HG03520 (cell line): ENCODE measurements around the gene TBPL1.
A peak's percentile ranks its signal among the peaks of the same experiment; 100 is the strongest.
"Not testable (repeated sequence)": the region's sequence is repeated elsewhere in the genome, so short reads cannot be mapped to it uniquely, and the experiment has no call there.

ENCODE experiments used
- ATAC-seq: cut with Tn5 transposase; IDR thresholded peaks from one replicate; pipeline ENCODE4 v1.9.1; 2021; ENCODE audit warnings: mild to moderate bottlenecking, moderate library complexity; ENCODE audit not compliant: unreplicated experiment

TBPL1 gene

GRCh38 chr6:133952815-133953633 is at the start of gene TBPL1:
TSS of gene TBPL1 (plus strand) at chr6:133953224. CDS start at chr6:133980126, 26,902 bp downstream.
- peak; percentile 85 for ATAC-seq

- no peak for ATAC-seq
These were observed 49.2 kb upstream of the TBPL1 start for GRCh38 chr6:133903855-133904254.

GRCh38 chr6:133906050-133906449 is 47.0 kb upstream of the TBPL1 start:
- ATAC-seq: no peak

- ATAC-seq: peak; percentile 80
These were observed 36.3 kb upstream of the TBPL1 start for GRCh38 chr6:133916650-133917151.

DNA sequence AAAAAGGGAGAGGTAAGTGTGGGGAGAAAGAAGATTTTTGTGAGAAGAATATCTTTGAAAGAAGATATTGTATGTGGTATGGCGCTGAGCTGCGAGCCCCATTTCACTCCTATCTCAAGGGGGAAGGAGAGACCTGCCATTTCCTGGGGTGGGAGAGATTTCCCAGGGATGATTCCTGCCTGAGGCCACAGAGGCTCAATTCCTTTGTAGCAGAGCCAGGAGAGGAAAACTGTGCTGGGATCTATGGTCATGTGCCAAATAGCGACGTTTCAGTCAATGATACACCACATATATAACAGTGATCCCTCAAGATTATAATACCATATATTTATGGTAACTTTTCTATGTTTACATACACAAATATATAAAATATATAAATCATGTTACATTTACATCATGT is 35.2 kb upstream of the TBPL1 start:
- no peak for ATAC-seq

DNA sequence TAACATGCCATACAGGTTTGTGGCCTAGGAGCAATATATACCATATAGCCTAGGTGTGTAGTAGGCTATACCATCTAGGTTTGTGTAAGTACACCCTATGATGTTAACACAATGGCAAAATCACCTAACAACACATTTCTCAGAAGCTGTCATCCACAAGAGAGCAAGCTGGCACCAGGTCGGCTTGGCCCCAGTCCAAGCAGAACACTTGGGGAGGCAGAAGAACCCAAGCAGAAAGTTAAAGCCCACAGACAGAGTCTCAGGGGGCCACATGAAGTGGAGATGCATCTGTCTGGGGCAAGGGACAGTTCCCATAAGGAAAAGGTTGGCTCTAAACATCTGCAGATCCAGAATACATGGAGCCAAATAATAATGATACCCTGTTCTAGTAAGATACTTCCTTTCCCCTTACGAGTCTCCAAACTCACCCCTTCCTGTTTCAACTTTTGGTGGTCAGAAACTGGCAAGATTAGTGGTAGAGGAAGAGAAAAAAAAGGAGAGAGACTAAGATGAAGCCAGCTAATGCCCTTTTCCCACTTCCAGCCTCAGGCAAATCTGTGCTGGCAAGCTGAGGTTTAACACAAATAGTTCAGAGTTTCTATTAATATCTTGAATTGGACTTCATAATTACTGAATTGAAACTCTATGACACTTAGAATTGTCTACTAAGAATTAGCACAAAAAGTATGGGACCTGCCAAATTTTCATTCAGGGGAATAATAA is 34.7 kb upstream of the TBPL1 start:
- ATAC-seq: no peak

GRCh38 chr6:133919362-133919761 is 33.7 kb upstream of the TBPL1 start:
- ATAC-seq: no peak

DNA sequence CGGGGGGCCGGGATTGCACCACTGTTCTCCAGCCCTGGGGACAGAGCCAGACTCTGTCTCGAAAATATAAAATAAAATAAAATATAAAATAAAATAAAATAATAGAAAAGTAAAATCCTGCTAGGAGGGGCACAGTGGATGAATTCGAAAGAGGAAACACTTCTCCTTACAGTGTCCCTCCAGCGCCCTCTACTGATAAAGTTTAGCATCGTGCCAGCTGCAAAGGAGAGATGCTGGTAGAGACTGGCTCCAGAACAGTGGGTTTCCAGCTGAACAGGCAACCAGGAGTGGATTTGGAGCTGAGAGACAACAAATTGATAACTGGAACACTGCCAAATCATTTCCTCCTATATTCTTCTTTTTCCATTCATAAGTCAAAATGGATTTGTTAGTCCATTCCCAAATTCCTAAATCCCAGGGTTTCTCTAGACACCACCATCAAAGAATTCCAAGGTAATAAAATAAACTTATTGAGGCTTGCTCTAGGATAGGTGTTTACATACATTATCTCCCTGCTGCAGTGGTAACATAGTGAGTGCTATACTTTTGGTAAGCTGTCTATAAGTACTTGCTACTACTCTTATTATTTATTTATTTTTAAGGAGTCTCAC is 31.7 kb upstream of the TBPL1 start:
- ATAC-seq: peak; percentile 63

DNA sequence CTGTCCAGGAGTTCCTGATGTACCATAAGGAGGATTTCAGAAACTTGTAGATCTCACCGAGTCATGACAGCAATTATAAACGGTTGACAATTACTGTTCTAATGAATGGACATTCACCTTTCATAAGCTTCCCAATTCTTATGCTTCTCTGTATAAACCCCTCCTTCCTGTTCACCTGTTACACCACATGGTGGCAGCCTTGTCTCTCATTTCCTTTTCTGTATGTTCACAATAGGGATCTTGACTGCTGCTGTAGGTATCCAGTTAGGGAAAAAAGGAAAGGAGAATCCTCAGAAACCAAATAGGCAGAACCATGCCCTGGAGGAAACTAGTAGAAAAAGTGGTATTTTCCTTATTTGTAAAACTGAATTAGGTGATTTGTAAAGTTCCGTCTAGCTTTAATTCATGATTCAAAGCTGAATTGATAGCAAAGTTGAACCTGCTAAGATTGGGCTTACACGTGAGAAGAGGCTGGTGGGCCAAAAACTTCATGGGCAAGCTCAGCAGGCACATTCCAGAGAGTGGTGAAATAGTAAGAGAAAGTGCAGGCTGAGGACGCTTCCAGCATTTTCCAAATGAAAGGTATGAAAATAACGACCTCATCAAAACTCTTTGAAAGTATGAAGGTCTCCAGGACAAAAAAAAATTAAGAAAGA is 29.0 kb upstream of the TBPL1 start:
- ATAC-seq: peak; percentile 71

- not testable (repeated sequence) for ATAC-seq
These were observed 21.8 kb upstream of the TBPL1 start for GRCh38 chr6:133931221-133931620.

DNA sequence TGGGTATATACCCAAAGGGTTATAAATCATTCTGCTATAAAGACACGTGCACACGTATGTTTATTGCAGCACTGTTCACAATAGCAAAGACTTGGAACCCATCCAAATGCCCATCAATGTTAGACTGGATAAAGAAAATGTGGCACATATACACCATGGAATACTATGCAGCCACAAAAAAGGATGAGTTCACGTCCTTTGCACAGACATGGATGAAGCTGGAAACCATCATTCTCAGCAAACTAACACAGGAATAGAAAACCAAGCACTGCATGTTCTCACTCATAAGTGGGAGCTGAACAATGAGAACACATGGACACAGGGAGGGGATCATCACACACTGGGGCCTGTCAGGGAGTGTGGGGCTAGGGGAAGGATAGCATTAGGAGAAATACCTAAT is 16.7 kb upstream of the TBPL1 start:
- ATAC-seq: not testable (repeated sequence)

GRCh38 chr6:133937909-133938308 is 15.1 kb upstream of the TBPL1 start:
- ATAC-seq: no peak

DNA sequence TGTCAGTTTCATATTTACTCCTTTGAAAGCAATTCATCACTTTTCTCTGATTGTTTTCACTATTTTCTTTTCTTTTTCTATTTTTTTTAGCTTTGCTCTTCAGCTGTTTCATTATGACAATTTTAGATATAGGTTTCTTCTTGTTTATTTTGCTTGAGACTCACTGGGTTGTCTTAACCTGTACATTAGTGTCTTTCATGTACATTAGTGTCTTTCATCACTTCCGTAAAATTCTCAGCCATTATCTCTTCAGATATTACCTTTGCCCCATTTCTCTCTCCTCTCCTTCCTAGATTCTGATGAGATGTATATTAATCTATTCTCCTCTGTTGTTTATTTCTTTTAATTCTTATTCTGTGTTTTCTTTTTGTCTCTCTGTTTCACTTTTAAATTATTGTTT is 14.5 kb upstream of the TBPL1 start:
- ATAC-seq: no peak

DNA sequence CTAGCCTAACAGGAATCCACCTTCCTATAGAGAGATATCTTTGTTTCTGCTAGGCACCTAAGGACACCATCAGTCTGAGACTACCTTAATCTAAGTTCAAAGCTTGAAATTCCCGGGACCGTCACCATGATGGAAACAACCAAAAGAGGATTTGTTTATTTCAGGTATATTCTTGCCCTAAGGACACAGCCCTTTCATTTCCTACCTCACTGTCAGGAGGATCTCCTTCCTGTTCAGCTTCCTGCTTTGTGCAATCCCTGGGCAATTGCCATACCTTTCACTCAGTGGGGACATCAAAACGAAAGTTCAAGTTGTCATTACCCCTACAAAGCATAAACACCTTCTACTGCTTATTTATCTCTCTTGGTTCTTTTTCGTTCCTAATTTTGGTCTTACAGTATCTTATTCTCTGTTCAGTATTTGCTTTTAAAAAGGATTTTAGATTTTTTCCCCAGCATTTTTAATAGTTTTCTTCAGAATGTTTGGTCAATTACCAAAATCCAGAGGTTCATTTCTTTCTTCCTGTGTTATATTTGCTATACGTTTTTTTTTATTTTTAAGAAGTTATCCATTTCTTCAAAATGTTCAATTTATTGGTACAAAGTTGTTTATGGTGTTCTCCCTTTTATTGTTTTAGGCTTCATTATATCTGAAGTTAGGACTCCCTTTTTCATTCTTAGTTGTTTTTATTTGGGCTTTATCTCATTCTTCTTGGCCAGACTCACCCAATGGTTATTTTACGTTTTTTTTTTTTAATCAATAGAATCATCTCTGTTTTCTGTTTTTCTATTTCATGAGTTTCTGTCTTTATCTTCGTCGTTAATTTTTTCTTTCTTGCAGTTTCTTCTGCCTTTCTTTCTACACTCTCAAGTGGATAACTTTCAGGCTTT is 13.0 kb upstream of the TBPL1 start:
- ATAC-seq: no peak

- no peak for ATAC-seq
These were observed 7.9 kb upstream of the TBPL1 start for GRCh38 chr6:133945158-133945557.

DNA sequence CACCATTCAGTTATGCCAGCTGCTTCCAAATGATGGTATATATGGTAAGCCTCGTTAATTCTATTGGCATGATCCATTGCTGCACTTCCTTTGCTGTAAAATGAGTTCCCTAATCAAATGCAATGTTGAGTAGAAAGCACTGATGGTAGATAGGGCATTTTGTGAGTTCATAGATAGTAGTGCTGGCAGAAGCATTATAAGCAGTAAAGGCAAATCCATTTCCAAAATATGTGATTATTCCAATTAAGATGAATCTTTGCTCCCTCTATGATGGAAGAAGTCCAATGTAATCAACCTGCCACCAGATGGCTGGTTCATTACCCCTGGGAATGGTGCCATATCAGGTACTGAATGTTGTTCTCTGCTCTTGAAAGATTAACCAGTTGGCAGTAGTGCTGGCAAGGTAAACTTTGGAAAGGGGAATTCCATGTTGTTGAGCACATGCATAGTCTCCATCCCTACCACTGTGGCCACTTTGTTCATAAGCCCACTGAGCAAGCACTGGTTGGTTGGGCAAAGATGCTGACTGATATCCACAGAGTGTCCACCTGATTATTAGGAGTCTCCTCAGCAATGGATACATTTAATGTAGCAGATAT is 5.6 kb upstream of the TBPL1 start:
- no peak for ATAC-seq

GRCh38 chr6:133948472-133948871 is 4.6 kb upstream of the TBPL1 start:
- ATAC-seq: no peak

DNA sequence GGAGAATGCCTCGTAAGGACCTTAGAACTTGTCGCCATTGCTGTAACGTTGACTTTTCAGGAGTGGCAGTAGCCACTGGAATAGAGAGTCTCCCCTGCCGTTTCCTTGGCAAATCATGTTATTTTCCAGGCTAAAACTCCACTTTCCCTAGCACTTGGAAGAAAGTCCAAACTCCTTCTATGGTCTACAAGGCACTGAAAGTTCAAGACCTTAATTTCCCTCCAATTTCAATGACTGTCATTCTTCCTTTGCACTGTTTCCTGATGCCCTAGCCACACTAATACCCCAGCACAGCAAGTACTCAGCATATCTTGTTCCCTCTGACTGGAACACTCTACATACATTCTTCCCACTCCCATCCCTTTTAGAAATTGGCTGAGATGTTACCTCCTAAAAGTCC is 1.8 kb upstream of the TBPL1 start:
- ATAC-seq: no peak

- peak; percentile 62 for ATAC-seq
These were observed 876 bp upstream of the TBPL1 start for GRCh38 chr6:133951881-133952814.
